ENCODE data around the gene ANKLE2.
"Not testable (repeated sequence)": the region's sequence is repeated elsewhere in the genome, so short reads cannot be mapped to it uniquely, and the experiment has no call there.

Gene ANKLE2

GRCh38 chr12:132776816-132777568 lies 15.4 kb upstream of the ANKLE2 start:
- DNase-seq, result no peak

GRCh38 chr12:132776230-132776625 lies 14.6 kb upstream of the ANKLE2 start:
- not testable (repeated sequence) for DNase-seq

- DNase-seq, result no peak
Observed at GRCh38 chr12:132775502-132776229, 14.0 kb upstream of the ANKLE2 start.

GRCh38 chr12:132774646-132775275 lies 13.1 kb upstream of the ANKLE2 start:
- DNase-seq, result no peak

GRCh38 chr12:132774159-132774558 lies 12.5 kb upstream of the ANKLE2 start:
- DNase-seq, result no peak

- DNase-seq, result no peak
Observed at GRCh38 chr12:132773077-132773955, 11.7 kb upstream of the ANKLE2 start.

GRCh38 chr12:132772606-132773005 lies 11.0 kb upstream of the ANKLE2 start:
- no peak for DNase-seq

GRCh38 chr12:132771126-132771838 lies 9.7 kb upstream of the ANKLE2 start:
- peak; percentile 17 to 36 for DNase-seq

- DNase-seq, result no peak
Observed at GRCh38 chr12:132766380-132767085, 4.9 kb upstream of the ANKLE2 start.

- no peak for DNase-seq
Observed at GRCh38 chr12:132765361-132765760, 3.7 kb upstream of the ANKLE2 start.

GRCh38 chr12:132764231-132764630 lies 2.6 kb upstream of the ANKLE2 start:
- DNase-seq, result no peak

- DNase-seq, result peak; percentile 81 to 84
Observed at GRCh38 chr12:132761921-132762583, 420 bp upstream of the ANKLE2 start.

GRCh38 chr12:132759359-132759758 lies 2.3 kb downstream of the ANKLE2 start:
- DNase-seq, result no peak

GRCh38 chr12:132758825-132759224 lies 2.8 kb downstream of the ANKLE2 start:
- not testable (repeated sequence) for DNase-seq

- no peak for DNase-seq
Observed at GRCh38 chr12:132754160-132754932, 7.3 kb downstream of the ANKLE2 start.

GRCh38 chr12:132753670-132754069 lies 8.0 kb downstream of the ANKLE2 start:
- DNase-seq, result not testable (repeated sequence)

- DNase-seq, result no peak
Observed at GRCh38 chr12:132748319-132748718, 13.3 kb downstream of the ANKLE2 start.

- DNase-seq, result no peak
Observed at GRCh38 chr12:132747896-132748295, 13.7 kb downstream of the ANKLE2 start.

- DNase-seq, result no peak
Observed at GRCh38 chr12:132747395-132747794, 14.2 kb downstream of the ANKLE2 start.

- no peak for DNase-seq
Observed at GRCh38 chr12:132746613-132747012, 15.0 kb downstream of the ANKLE2 start.

All from activated CD4-positive, alpha-beta T cell treated with anti-CD3 and anti-CD28 coated beads, Interleukin-2, amount 50 U/mL, for 48 hours (primary cell).